ENCODE data around the gene CAMK4.

Gene CAMK4

DNA sequence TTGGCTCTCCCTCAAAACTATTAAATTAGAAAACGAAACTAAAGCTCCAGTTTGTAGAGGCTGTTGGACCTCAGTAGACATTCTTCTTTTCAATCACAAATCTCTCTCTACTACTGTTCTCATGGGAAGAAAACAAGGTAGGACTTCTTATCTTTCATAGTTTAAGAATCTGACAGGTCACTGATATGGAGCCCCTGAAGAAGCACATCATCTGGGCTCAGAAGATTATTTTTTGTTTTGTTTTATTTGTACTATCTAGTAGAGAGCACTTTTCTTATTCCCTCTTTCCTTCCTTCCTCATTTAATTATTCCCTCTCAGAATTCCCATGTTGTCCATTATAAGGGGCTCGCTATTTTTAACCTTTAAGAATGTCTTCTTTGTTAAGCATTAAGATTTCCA is 261.9 kb downstream of the CAMK4 start:
- no peak for DNase-seq (ENCODE audit: low read depth, low spot score)

DNA sequence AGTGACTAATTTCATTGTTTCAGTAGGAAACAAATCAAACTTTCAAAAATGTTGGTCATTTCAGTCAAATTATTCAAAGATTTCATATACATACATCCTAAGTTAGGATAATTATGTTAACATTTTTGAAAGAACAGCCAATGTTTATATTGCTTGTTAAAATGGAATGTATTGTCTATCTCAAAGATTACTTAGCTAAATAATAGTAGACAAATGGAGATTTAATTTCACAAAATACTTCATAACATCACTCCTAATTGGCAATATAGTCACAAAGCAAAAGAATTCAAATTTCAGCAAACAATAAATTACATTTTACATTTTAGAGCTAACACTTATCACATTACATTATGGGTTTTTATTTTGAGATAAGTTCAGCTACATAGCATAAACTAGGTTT is 262.7 kb downstream of the CAMK4 start:
- DNase-seq (ENCODE audit: low read depth, low spot score): no peak

DNA sequence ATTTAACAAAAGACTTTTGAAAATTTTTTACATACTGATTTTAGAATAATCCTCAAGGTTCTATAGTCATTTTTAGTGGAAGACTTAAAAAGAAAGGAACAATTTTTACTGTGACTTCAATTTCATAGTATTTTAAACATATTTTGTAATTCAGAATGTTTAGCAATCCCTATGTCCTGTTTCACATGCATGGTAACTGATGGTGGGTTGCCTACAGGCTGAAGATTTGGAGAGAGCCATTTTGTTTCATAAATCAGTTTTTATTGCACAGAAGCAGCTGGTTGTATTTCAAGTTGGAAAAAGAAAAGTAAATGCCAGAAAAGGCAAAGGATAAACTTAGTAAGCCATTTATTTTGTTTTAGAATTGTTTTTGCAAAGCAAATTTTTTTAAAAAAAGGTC is 264.2 kb downstream of the CAMK4 start:
- no peak for DNase-seq (ENCODE audit: low read depth, low spot score)

DNA sequence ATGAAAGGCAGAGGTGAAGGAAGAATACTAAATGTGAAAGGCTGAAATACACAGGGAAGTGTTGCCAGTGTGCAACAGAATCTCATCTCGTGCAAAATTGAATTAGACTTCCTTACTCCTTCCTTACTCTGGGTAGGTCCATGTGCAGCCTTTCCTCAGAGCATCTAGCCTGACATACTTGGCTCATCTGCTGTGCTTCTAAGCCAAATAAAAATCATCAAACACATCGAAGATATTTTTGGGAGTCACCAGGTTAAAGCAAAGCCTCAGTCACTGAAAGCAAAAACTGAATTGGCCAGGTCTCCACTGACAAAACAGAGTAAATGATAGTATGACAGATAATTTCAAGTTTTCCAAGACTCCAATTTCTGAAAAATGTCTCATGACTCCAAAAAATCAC is 268.8 kb downstream of the CAMK4 start:
- no peak for DNase-seq (ENCODE audit: low read depth, low spot score)

DNA sequence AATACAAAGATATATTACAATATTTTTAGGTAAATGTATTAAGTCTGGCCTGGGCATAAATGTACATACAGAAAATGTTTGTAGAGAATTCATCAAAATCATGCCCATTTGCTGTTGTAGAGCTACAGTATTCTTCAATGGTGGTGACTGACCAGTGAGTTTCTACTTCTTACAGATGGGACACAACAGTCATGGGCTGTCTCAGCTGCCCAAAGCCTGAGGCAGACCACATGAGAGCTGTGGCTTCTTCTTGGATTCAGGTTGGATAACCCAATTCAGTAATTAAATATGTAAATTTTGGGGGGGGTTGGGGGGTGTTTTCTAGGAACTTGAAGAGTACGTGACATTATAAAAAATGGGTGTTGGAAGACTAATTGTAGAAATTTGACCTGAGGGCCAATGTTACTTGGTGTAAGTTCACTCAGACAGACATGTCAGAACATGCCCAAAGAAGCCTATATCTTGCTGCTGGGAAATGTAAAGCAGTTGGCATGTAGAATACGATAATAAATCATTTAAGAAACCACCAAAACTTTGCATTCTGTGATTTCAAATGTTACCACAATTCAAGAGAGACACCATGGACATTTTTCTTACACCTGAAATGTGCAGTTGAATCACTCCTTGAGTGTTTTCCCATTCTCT is 270.3 kb downstream of the CAMK4 start:
- no peak for DNase-seq (ENCODE audit: low read depth, low spot score)

DNA sequence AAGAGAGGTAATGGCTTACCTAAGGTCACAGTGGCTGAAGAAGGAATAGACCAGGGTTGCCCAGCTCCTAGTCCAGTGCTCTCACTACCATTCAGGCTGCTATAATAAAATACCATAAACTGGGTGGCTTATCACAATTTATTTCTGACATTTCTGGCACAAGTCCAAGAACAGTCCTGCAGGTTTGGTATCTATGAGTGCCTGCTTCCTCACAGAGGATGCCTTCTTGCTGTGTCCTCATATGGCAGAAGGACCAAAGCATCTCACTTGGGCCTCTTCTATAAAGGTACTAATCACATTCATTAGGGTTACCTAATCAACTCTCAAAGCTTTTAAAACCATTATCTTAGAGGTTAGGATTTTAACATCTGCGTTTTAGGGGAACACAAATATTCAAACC is 271.0 kb downstream of the CAMK4 start:
- DNase-seq (ENCODE audit: low read depth, low spot score): no peak

DNA sequence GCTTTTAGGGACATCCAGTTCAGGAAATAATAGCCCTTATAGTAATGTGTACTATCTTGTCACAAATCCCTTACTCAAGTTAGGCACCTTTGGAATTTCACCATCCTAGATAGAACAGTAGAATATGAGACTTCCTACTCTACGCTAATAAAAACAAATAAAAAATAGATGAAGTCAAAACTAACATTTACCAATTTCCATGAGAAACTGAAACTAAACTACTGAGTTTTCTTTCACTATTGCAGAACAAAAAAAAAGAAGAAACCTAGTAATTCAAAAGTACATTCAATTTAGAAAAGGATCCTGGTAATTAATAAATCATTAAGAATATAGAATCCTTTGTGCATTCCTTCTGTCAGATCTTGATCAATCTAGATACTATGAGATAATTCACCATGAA is 274.2 kb downstream of the CAMK4 start:
- no peak for DNase-seq (ENCODE audit: low read depth, low spot score)

DNA sequence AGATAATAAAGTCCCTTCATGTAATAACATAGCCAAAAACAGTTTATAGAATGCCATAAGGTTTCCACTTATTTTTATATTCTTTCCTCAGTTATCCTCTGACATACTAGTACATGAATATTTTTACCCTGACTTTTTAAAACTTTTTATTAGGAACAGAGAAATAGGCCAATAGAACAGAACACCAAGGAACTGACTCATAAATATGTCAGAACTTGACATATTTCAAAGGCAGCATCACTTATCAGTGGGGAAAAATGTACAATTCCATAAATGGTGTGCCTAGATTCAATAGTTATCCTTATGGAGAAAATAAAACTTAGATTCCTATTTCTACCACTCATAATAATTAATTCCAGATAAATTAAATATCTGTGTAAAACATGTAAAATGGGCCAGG is 278.8 kb downstream of the CAMK4 start:
- no peak for DNase-seq (ENCODE audit: low read depth, low spot score)

DNA sequence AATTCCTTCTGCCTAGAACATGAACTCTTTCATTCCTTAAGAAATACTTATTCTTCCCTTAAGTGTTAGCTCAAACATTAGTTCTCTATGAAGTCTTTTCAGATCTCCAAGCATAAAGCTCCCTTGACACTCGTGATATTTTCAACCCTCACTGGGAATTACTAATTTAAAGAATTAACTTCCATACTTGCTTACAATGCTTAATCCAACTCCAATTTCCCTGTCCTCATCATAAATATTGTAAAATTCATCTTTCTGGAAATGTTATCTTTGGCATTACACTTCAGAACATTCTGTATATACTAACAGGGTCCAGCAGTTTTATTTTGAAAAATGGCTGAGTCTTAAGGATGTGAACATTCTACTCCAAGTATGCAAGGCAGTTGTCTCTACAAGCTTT is 280.9 kb downstream of the CAMK4 start:
- no peak for DNase-seq (ENCODE audit: low read depth, low spot score)

DNA sequence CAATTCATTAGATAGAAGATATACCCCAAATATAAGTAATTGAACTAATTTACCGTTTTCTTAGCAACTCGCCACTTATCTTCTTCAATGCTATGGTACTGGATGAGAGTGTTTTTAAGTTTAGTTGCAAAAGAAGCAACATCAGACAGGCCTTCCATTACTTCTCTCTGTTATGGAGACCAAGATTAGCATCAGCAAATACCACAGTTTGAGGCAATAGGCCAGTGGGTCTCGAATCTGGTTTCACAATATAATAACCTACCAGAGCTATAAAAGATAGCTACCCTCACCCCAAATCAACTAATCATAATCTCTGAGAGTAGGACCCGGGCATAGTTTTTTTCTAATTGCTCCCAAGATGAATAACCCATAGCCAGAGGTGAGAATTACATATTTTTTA is 283.1 kb downstream of the CAMK4 start:
- no peak for DNase-seq (ENCODE audit: low read depth, low spot score)

DNA sequence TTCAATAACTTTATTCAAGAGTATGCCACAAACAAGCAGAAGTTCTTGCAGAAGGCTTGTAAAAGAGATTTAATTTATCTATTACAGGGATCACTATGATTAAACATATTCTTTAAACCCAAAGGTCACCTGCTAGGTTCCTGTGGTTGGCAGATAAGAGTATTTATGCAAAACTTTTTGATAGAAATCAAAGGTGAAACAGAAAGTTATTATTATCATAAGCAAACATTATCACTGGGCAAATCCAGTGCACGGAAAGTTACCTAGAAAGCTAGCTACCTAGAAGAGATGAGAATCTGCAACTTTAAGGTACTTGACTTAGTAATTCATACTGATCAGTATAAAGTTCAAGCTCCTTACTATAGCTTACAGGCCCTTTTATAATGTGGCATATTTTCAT is 284.9 kb downstream of the CAMK4 start:
- DNase-seq (ENCODE audit: low read depth, low spot score): no peak

DNA sequence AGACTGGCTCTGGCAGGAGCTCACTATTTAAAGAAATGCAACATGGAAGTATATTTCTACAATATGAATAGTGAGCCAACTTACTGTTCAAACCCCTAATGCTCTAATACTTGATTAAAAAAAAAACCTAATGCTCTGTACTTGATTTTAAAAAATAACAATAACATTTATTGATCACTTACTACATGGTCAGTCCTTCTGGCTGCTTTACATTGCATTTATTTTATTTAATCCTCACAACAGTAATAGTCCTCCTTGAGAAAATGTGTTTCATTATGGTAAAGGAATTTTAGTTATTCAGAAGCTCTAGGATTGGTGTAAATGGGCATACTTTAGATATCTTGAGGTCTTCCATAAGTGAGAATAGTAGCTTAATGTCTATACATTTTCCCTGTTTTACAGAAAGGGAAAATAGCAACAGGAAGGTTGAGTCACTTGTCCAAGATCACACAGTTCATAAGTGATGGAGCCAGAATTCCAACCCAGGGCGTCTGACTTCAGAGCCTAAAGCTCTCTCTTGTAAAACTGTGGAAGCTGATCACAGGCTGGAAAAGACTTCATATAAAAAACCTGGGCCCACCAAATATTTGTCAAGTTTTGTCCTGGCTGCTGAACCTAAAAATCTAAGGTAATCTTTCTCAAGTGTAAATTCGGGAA is 287.1 kb downstream of the CAMK4 start:
- DNase-seq (ENCODE audit: low read depth, low spot score): no peak

DNA sequence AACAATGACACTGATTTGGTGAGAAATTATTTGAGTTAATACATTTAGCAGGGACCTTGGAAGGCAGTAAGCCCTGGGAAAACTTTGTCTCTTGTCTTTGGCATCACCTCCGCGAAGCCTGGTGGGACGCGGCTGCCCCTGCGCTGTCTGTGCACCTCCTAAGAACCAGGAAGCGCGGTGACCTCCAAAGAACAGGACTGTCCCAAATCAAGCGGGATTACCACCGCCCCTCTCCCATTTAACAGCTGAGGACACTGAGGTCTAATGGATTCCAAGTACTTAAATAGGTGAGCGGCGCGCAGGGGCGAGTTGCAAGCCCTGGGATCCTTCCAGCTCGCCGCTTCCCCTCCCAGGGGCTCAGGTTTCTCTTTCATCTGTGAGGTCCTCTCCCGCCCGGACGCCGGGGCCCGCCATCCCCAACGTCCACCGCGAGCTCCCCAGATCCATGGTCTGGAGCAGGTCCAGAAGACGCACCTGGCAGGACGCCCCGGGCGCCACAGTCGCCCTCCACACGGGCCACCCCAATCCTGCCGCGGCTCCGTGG is 287.7 kb downstream of the CAMK4 start:
- DNase-seq (ENCODE audit: low read depth, low spot score): no peak

DNA sequence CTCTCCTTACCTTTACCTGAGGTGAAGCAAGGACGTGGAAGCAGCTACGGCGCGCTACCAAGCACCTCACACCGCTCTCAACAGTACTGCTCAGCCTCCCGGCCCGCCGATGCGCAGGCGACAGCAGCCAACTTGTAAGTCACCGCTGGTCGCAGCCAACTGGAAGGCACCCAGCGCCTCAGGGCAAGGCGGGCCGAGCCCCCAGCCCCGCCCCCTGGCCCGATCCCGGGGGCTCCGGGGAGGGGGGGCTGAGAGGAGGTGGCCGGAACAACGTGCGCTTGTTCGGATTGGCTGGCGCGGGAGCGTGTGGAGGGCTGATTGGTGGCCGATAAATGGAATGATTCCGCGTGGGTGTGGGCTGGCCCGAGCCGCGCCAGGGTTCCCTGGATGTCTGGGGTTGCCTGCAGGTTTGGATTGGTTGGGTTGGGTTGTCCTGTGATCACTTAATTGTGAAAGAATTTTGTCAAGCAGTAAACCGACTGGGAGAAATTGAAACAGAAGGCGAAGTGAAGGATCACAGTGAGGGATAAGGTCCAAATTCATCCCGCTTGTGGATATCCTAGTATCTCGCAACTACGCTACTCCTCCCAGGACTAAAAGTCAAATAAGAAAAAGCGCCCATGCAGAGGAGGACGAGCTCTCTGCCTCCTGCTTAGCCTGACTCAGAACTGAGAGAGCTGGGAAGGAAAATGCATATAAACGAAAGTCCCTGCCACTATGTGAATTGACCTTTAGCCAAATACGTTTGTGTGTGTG is 288.4 kb downstream of the CAMK4 start, which contains the start of gene STARD4:
Gene STARD4, minus strand, starts transcription at position 161 of the 756 bp plus-strand sequence. CDS start 5,102 bp downstream, outside the sequence.
- DNase-seq (ENCODE audit: low read depth, low spot score): peak; percentile 98

DNA sequence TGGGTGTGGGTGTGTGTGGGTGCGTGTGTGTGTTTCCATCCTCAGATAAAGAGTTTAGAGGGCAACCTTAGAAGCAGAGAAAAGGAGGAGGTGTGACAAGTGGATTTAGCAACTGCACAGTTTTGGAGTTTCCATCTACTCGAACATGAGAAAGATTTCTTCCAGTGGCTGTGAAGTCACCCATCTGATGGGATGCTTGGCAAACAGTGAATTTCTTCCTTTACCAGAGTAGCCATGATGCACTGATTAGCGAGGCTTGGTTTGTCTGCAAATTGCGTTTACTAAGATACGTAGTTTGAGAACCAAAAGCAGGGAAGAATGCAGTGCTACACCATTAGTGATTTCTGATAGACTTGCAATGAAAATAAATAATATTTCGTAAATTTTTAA is 288.9 kb downstream of the CAMK4 start:
- no peak for DNase-seq (ENCODE audit: low read depth, low spot score)

DNA sequence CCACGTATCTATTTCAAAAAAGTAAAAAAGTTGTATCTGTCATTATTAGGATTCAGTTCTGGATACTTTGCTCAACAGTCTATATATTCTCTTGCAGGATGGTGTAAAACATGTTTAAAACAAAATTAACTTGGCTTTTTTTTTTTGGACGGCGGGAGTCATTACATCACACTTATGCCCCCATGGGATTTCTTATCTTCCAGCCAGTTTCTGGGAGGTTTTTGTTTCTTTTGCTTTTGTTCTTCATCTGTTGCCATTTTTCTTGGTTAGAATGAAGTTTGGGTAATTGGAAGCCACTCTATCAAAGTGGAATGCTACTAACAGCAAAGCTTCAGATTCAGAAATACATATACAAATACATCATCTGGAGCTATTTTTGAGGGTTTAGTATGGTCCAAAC is 289.9 kb downstream of the CAMK4 start:
- DNase-seq (ENCODE audit: low read depth, low spot score): no peak

DNA sequence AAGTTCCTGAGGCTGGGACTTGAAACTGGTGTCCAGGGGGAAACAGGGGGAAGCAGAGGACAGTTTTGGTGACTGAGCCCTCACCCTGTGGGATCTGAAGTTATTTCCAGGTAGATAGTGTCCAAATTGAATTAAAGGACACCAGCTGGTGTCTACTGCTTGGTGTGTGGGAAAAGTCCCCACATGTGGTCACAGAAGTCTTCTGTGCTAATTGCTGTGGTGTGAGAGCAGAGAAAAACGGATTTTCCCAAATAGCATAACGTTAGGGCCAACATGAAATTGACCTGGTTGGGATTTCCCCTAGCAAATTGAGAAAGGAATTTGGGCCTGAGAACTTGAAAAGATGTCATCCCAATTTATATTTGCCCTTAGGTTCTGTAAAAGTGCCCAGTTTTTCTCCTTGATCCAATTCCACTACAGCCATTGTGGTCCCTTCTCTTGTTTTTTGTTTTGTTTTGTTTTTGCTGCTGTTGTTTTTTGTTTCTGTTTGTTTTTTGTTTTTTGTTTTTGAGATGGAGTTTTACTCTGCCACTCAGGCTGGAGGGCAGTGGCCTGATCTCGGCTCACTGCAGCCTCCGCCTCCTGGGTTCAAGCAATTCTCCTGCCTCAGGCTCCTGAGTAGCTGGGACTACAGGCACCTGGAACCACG is 293.8 kb downstream of the CAMK4 start:
- no peak for DNase-seq (ENCODE audit: low read depth, low spot score)

DNA sequence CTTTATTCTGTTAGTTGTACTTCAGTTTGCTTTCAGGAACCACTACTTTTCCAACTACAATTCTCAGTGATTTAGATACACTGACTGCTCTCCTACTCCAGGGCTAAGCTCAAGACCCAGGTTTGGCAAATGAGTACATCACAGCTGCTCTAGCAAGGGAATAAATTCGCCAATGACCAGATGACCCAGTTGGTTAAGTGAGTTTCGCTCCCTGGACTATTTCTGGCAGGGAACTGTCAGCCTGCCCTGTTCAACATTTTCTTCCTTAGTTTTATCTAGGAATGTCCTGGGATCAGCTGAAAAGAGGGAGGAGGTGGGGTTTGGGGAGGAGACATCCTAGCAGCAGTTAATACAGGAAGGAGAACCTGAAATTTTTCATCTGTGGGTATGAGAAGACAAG is 294.6 kb downstream of the CAMK4 start:
- no peak for DNase-seq (ENCODE audit: low read depth, low spot score)

DNA sequence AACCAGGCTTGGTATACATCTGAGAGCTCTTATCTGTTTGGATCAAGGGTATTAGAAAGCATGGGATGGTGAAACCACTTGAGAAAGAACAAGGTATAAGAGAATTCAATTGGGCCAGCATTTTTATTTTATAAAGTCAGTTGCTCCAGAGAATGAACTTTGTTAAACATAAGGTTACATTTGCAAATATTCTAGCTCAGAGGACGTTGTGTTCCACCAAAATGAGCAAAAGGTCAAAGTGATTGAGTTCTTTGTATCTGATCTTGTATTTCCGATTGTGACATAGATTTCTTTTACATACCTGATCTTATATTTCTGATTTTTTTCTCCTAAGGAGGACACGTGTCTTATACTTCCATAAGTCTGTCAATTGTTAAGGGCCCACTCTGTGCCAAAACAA is 296.7 kb downstream of the CAMK4 start:
- no peak for DNase-seq (ENCODE audit: low read depth, low spot score)

DNA sequence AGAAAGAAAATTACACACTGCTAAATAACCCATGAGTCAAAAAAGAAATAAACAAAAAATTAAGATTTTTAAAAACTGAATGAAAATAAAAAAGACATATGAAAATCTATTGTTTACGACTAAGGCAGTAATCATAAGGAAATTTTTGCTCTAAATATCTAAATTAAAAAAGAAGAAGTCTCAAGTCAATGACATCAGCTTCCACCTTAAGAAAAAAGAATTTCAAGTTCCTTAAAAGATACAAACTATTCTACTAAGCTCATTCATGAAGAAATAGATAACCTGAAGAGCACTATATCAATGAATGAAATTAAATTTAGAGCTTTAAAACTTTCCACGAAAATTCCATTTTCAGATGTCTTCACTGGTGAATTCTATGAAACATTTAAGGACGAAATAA is 303.9 kb downstream of the CAMK4 start:
- DNase-seq (ENCODE audit: low read depth, low spot score): no peak

DNA sequence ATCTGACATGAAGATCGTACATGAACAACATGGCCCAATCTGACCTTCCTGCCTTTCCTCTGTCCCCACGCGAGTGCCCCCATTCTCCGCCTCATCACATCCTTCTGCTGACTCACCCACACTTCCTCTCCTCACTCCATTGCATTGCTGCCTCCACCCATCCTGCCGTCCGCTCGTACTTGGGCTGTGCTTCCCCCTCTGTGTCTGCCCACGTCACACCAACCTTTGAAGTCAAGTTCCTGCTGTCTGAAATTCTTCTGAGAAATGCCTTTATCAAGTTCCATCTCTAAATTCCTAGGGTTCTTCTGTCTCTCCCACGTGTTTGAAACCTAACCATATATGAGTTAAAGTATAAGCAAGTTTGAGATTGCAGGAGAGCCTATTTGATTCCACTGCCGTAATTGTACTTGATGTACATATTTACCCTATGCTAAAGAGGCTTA is 306.1 kb downstream of the CAMK4 start:
- peak; percentile 53 for DNase-seq (ENCODE audit: low read depth, low spot score)
